Measurements from ENCODE around the gene DYNLT4. TPM values are rescaled to one million over a fixed set of nuclear protein-coding genes. Genes with fewer than 3 reads are reported as not detected.

DYNLT4 gene
- total RNA-seq, 1 donor from 2014 or later, result not detected

GRCh38 chr1:44780583-44781121, 26.5 kb downstream of the DYNLT4 start:
- Histone ChIP-seq H3K4me3 (no peak overlapping the region), H3K27ac (no peak overlapping the region), H3K36me3 (peaks cover 20 to 43% of the 10 kb centered on the region in 2 donors), H3K4me1 (peaks cover 5 to 20% of the 10 kb centered on the region in 2 donors), H3K9me3 (no peaks in the 10 kb centered on the region), H3K27me3 (no peaks in the 10 kb centered on the region)
- no peak for DNase-seq (ENCODE audit: low spot score in 2 of 2)
- TF ChIP-seq CTCF (IDR thresholded peaks at IDR 0.05), result no peak
- intact Hi-C loops (cut with DNase I), result no loop called here

- no peak for TF ChIP-seq CTCF (IDR thresholded peaks at IDR 0.05)
- DNase-seq (ENCODE audit: low spot score in 2 of 2), result no peak
- intact Hi-C loops (cut with DNase I), result loop anchor here (5.0 kb wide), 1 partner anchor 523 kb away; no protein-coding TSS in a partner anchor
- peaks cover 20 to 43% of the 10 kb centered on the region in 2 donors for H3K36me3 ChIP-seq
- peaks cover 8 to 13% of the 10 kb centered on the region in 2 donors for H3K4me1 ChIP-seq
- H3K4me3 ChIP-seq, result no peak overlapping the region
- no peaks in the 10 kb centered on the region for H3K9me3 ChIP-seq
- no peaks in the 10 kb centered on the region for H3K27me3 ChIP-seq
- H3K27ac ChIP-seq, result no peak overlapping the region
Observed at GRCh38 chr1:44778705-44779576, 28.2 kb downstream of the DYNLT4 start.

- Histone ChIP-seq H3K4me3 (no peak overlapping the region), H3K9me3 (no peaks in the 10 kb centered on the region), H3K27ac (no peak overlapping the region), H3K4me1 (peaks cover 8 to 9% of the 10 kb centered on the region in 2 donors), H3K27me3 (no peaks in the 10 kb centered on the region), H3K36me3 (peaks cover 20 to 43% of the 10 kb centered on the region in 2 donors)
- intact Hi-C loops (cut with DNase I), result loop anchor here (5.0 kb wide), 1 partner anchor 524 kb away; no protein-coding TSS in a partner anchor
- TF ChIP-seq CTCF (IDR thresholded peaks at IDR 0.05), result no peak
- DNase-seq (ENCODE audit: low spot score in 2 of 2), result no peak
Observed at GRCh38 chr1:44777969-44778635, 29.0 kb downstream of the DYNLT4 start.

GRCh38 chr1:44777547-44777946, 29.6 kb downstream of the DYNLT4 start:
- H3K27me3 ChIP-seq, result no peaks in the 10 kb centered on the region
- peaks cover 8 to 9% of the 10 kb centered on the region in 2 donors for H3K4me1 ChIP-seq
- no peak overlapping the region for H3K4me3 ChIP-seq
- intact Hi-C loops (cut with DNase I), result loop anchor here (5.0 kb wide), 1 partner anchor 525 kb away; no protein-coding TSS in a partner anchor
- no peak for DNase-seq (ENCODE audit: low spot score in 2 of 2)
- H3K9me3 ChIP-seq, result no peaks in the 10 kb centered on the region
- TF ChIP-seq CTCF (IDR thresholded peaks at IDR 0.05), result no peak
- no peak overlapping the region for H3K27ac ChIP-seq
- peaks cover 20 to 43% of the 10 kb centered on the region in 2 donors for H3K36me3 ChIP-seq

- DNase-seq (ENCODE audit: low spot score in 2 of 2), result no peak
- Histone ChIP-seq H3K9me3 (no peaks in the 10 kb centered on the region), H3K4me1 (peaks cover 8 to 9% of the 10 kb centered on the region in 2 donors), H3K36me3 (peaks cover 20 to 43% of the 10 kb centered on the region in 2 donors), H3K27ac (peak overlapping the region; percentile 89 to 93), H3K27me3 (no peaks in the 10 kb centered on the region), H3K4me3 (peak overlapping the region; percentile 60 to 78)
- intact Hi-C loops (cut with DNase I), result loop anchor here (5.0 kb wide), 1 partner anchor 526 kb away; no protein-coding TSS in a partner anchor
- no peak for TF ChIP-seq CTCF (IDR thresholded peaks at IDR 0.05)
Observed at GRCh38 chr1:44776730-44777068, 30.5 kb downstream of the DYNLT4 start.
